PC-9 (cell line): ENCODE results near the gene FAM25G. TPM values are rescaled to one million over a fixed set of nuclear protein-coding genes. Genes with fewer than 3 reads are reported as not detected.

Source experiments
- BruUV-seq: library from RNA; stranded (reverse); fragments of 400-500 nt; replicated peaks from 2 replicates; lab custom pipeline; 2021; lab: Mats Ljungman, UMichigan
- CTCF ChIA-PET: fragments of 300-600 bp; sonication (Branson Sonifier 250); formaldehyde crosslinking; loops from one replicate; lab custom pipeline; 2022; ENCODE audit warnings: antibody characterized with exemption; lab: Charles Lee
- POLR2A ChIA-PET: fragments of 300-600 bp; sonication (Branson Sonifier 250); formaldehyde crosslinking; loops from one replicate; lab custom pipeline; 2022; ENCODE audit warnings: antibody characterized with exemption; ENCODE audit not compliant: unreplicated experiment; lab: Charles Lee
- DNase-seq, 2 experiments: peaks; one replicate each; pipeline versions ENCODE4 v3.0.0 to v3.0.0-alpha.2; 2015 to 2022; ENCODE audit warnings: mixed read lengths in 1 of 2
- H2AFZ ChIP-seq: fragments of 200-600 bp; sonication (generic); 2 replicates; pipeline ENCODE4 v1.8.1; 2017; ENCODE audit warnings: antibody characterized with exemption
- H3F3A ChIP-seq: fragments of 200-600 bp; sonication (generic); 2 replicates; pipeline ENCODE4 v1.8.1; 2017; ENCODE audit warnings: antibody characterized with exemption, mild to moderate bottlenecking, low read depth; ENCODE audit not compliant: insufficient read depth
- H3K27ac ChIP-seq: fragments of 200-600 bp; sonication (generic); 2 replicates; pipeline ENCODE4 v1.6.1; 2016; ENCODE audit warnings: mixed run types
- H3K27me3 ChIP-seq: fragments of 200-600 bp; sonication (generic); 2 replicates; pipeline ENCODE4 v1.6.1; 2016; ENCODE audit warnings: low read depth, mixed run types; ENCODE audit not compliant: insufficient read depth
- H3K36me3 ChIP-seq: fragments of 200-600 bp; sonication (generic); 2 replicates; pipeline ENCODE4 v1.6.1; 2016; ENCODE audit warnings: low read depth, mixed run types
- H3K4me1 ChIP-seq: fragments of 200-600 bp; sonication (generic); replicated peaks from 2 replicates; pipeline ENCODE4 v1.6.1; 2016; ENCODE audit warnings: mixed run types; ENCODE audit not compliant: insufficient read depth
- H3K4me2 ChIP-seq: fragments of 200-600 bp; sonication (generic); 2 replicates; pipeline ENCODE4 v1.6.1; 2017; ENCODE audit warnings: mixed run types
- H3K4me3 ChIP-seq: fragments of 200-600 bp; sonication (generic); 2 replicates; pipeline ENCODE4 v1.6.1; 2016; ENCODE audit warnings: mixed run types
- H3K79me2 ChIP-seq: fragments of 200-600 bp; sonication (generic); 2 replicates; pipeline ENCODE4 v1.6.1; 2017; ENCODE audit warnings: low read depth, mixed run types
- H3K9me2 ChIP-seq: fragments of 200-600 bp; sonication (generic); 2 replicates; pipeline ENCODE4 v1.8.1; 2017; ENCODE audit warnings: mild to moderate bottlenecking; ENCODE audit not compliant: insufficient read depth
- H3K9me3 ChIP-seq: fragments of 200-600 bp; sonication (generic); 2 replicates; pipeline ENCODE4 v1.8.1; 2016; ENCODE audit warnings: low read depth; ENCODE audit not compliant: insufficient read depth
- H4K20me1 ChIP-seq: fragments of 200-600 bp; sonication (generic); 2 replicates; pipeline ENCODE4 v1.8.1; 2017; ENCODE audit not compliant: insufficient read depth
- EZH2 ChIP-seq: fragments of 200-600 bp; sonication (generic); IDR thresholded peaks from 2 replicates; pipeline ENCODE4 v1.8.0; 2017; ENCODE audit warnings: antibody characterized with exemption, low read depth
- intact Hi-C: fragments of 100-400 bp; cut with micrococcal nuclease; formaldehyde crosslinking; loops from one replicate; pipeline ENCODE4 v1.10.0; 2022; ENCODE audit not compliant: unreplicated experiment
- total RNA-seq: library from RNA; stranded (reverse); gene quantifications from 2 replicates; pipeline ENCODE4 v1.2.3, GENCODE V29; 2021
- TF ChIP-seq, protein P1 (sequence below): fragments of 200-600 bp; sonication (generic); conservative IDR thresholded peaks from 2 replicates; pipeline ENCODE4 v1.6.1; 2017; ENCODE audit warnings: mixed run types, antibody characterized with exemption, mild to moderate bottlenecking, moderate library complexity

Gene FAM25G
- total RNA-seq, 1 experiment from 2014 or later: 3.2 TPM

DNA sequence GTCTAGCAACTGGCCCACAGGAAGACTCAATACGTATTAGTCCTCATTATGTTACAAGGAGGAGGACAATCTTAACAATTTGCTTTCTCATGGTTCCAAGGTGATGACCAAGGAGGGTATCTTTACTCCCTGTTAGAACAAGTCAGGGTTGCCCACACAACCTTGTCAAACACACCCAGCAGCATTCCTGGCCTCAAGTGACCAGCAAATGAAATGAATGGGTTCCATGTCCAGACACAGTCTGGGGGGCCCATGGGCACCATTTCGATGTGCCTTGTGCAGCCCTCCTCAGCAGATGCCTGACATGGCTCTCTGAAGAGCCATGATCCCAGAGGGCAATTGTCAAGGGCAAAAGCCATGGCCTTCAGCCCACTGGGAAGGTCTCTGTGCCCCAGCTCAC is 48.4 kb downstream of the FAM25G start:
- no TSS peak for BruUV-seq
- Histone ChIP-seq H3K27ac (no peak overlapping the region), H3K36me3 (no peaks in the 10 kb centered on the region), H3K79me2 (no peaks in the 10 kb centered on the region), H3K9me3 (peaks cover 20% of the 10 kb centered on the region), H2AFZ (no peak overlapping the region), H3K27me3 (no peaks in the 10 kb centered on the region), H3K9me2 (no peaks in the 10 kb centered on the region), H4K20me1 (no peaks in the 10 kb centered on the region), H3K4me1 (peaks cover 16% of the 10 kb centered on the region), H3F3A (peaks cover 2% of the 10 kb centered on the region; the same call in 1 of the 2 replicates), H3K4me3 (no peak overlapping the region), H3K4me2 (peak overlapping the region; percentile 6; the same call in 1 of the 2 replicates)
- ChIA-PET POLR2A (no interaction called here), CTCF (no interaction called here)
- TF ChIP-seq EZH2: no peak
- TF ChIP-seq, protein P1, sequence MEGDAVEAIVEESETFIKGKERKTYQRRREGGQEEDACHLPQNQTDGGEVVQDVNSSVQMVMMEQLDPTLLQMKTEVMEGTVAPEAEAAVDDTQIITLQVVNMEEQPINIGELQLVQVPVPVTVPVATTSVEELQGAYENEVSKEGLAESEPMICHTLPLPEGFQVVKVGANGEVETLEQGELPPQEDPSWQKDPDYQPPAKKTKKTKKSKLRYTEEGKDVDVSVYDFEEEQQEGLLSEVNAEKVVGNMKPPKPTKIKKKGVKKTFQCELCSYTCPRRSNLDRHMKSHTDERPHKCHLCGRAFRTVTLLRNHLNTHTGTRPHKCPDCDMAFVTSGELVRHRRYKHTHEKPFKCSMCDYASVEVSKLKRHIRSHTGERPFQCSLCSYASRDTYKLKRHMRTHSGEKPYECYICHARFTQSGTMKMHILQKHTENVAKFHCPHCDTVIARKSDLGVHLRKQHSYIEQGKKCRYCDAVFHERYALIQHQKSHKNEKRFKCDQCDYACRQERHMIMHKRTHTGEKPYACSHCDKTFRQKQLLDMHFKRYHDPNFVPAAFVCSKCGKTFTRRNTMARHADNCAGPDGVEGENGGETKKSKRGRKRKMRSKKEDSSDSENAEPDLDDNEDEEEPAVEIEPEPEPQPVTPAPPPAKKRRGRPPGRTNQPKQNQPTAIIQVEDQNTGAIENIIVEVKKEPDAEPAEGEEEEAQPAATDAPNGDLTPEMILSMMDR: no peak
- peak in 1 of 2 experiments; percentile 48 for DNase-seq
- intact Hi-C loops: no loop called here

DNA sequence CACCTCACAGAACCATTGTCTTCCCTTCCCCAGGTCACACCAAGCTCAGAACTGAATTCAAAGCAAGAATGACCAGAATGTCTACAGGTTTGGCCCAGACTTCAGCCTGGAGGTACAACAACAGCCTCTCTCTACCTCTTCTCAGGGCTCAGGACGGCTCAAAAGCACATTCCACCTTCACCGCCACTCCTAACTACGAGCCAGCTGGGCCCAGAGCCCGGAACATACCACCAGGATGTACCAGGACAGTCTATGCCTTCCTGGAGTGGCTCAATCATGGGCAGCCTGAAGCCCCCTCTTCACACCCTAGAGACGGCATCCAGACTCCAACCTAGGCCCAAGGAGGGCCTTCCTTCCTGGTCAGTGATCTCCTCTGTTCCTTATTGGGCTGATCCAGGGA is 49.1 kb downstream of the FAM25G start:
- POLR2A ChIA-PET: interaction anchor here (0.6 kb wide), 1 partner anchor 13 kb away, joined by 3 read pairs; no protein-coding TSS in a partner anchor
- Histone ChIP-seq H3F3A (no peaks in the 10 kb centered on the region), H3K4me1 (peaks cover 16% of the 10 kb centered on the region), H3K9me3 (peaks cover 26% of the 10 kb centered on the region), H3K27ac (no peak overlapping the region), H3K79me2 (no peaks in the 10 kb centered on the region), H2AFZ (no peak overlapping the region), H3K4me2 (no peak overlapping the region), H4K20me1 (no peaks in the 10 kb centered on the region), H3K36me3 (no peaks in the 10 kb centered on the region), H3K9me2 (no peaks in the 10 kb centered on the region), H3K4me3 (no peak overlapping the region), H3K27me3 (no peaks in the 10 kb centered on the region)
- DNase-seq: no peak
- TF ChIP-seq EZH2: no peak
- TF ChIP-seq, protein P1: no peak
- BruUV-seq: no TSS peak
- intact Hi-C loops: no loop called here
- CTCF ChIA-PET: interaction anchor here (0.9 kb wide), 1 partner anchor 78 kb away, joined by 3 read pairs; no protein-coding TSS in a partner anchor

DNA sequence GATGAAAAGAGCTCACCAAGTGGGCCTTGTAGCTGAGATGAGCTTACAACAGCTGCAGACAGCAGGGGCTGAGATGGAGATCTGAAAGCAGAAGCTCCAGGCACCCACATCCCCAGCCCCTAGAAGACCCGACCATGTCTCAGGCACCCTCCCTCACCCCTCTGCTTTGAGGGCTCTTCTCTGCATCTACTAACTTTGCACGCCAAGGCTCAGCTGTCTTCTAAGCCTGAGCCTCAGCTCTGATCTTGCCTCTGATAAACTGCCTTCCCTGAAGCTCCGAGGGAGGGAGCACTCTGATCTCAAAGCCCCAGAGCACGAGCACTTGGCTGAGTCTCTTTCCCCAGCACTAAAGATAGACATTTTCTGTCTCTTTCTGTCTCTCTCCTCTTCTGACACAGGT is 49.6 kb downstream of the FAM25G start:
- H3K4me2 ChIP-seq: no peak overlapping the region
- TF ChIP-seq, protein P1: no peak
- no peak for TF ChIP-seq EZH2
- peaks cover 26% of the 10 kb centered on the region for H3K9me3 ChIP-seq
- no peaks in the 10 kb centered on the region for H3K79me2 ChIP-seq
- H2AFZ ChIP-seq: no peak overlapping the region
- no peak overlapping the region for H3K4me3 ChIP-seq
- H3K9me2 ChIP-seq: no peaks in the 10 kb centered on the region
- peaks cover 16% of the 10 kb centered on the region for H3K4me1 ChIP-seq
- no peak overlapping the region for H3K27ac ChIP-seq
- ChIA-PET CTCF (interaction anchor here (0.6 to 0.9 kb wide), 3 partner anchors 36 to 218 kb away, joined by 3 to 4 read pairs (median 3); no protein-coding TSS in a partner anchor), POLR2A (interaction anchor here (0.6 kb wide), 1 partner anchor 14 kb away, joined by 3 read pairs; no protein-coding TSS in a partner anchor)
- no peaks in the 10 kb centered on the region for H3F3A ChIP-seq
- BruUV-seq: no TSS peak
- H4K20me1 ChIP-seq: no peaks in the 10 kb centered on the region
- H3K27me3 ChIP-seq: no peaks in the 10 kb centered on the region
- no peaks in the 10 kb centered on the region for H3K36me3 ChIP-seq
- intact Hi-C loops: no loop called here
- DNase-seq: no peak
